ENCODE data around the gene MAPRE2. TPM values are rescaled to one million over a fixed set of nuclear protein-coding genes. Genes with fewer than 3 reads are reported as not detected.

Gene MAPRE2
- polyA plus RNA-seq, 1 donor from 2014 or later: 58.9 TPM

GRCh38 chr18:35182151-35182550, 140.9 kb downstream of the MAPRE2 start:
- Histone ChIP-seq H3K27ac (ENCODE audit: low read length) (no peak overlapping the region), H3K9ac (ENCODE audit: low read length) (no peak overlapping the region), H3K36me3 (ENCODE audit: insufficient read depth, low read length) (no peaks in the 10 kb centered on the region), H3K27me3 (ENCODE audit: insufficient read depth, low read depth, low read length) (no peaks in the 10 kb centered on the region), H3K9me3 (ENCODE audit: low read length) (no peaks in the 10 kb centered on the region), H3K4me3 (ENCODE audit: low read length) (no peak overlapping the region), H2AFZ (ENCODE audit: low read depth, low read length) (no peak overlapping the region), H4K20me1 (ENCODE audit: insufficient read depth) (no peaks in the 10 kb centered on the region), H3K4me2 (ENCODE audit: low read length) (no peak overlapping the region), H3K9me2 (ENCODE audit: insufficient read depth, low read length) (no peaks in the 10 kb centered on the region), H3K79me2 (replicated peaks; ENCODE audit: insufficient read depth, low read length) (no peaks in the 10 kb centered on the region), H3F3A (ENCODE audit: insufficient read depth, low read length, poor library complexity, severe bottlenecking) (no peaks in the 10 kb centered on the region)
- TF ChIP-seq RAD21 (conservative IDR thresholded peaks at IDR 0.05): no peak
- TF ChIP-seq CTCF (IDR thresholded peaks at IDR 0.05; ENCODE audit: poor library complexity, severe bottlenecking): no peak
- TF ChIP-seq MXI1 (conservative IDR thresholded peaks at IDR 0.05; ENCODE audit: poor library complexity, severe bottlenecking): no peak
- no peak for TF ChIP-seq TAF1 (IDR thresholded peaks at IDR 0.05; ENCODE audit: low read depth)
- no peak for TF ChIP-seq SMC3 (conservative IDR thresholded peaks at IDR 0.05; ENCODE audit: poor library complexity)
- TF ChIP-seq EP300 (conservative IDR thresholded peaks at IDR 0.05; ENCODE audit: poor library complexity, severe bottlenecking): no peak

- Histone ChIP-seq H3K79me2 (replicated peaks; ENCODE audit: insufficient read depth, low read length) (no peaks in the 10 kb centered on the region), H3K4me3 (ENCODE audit: low read length) (no peak overlapping the region), H3F3A (ENCODE audit: insufficient read depth, low read length, poor library complexity, severe bottlenecking) (no peaks in the 10 kb centered on the region), H2AFZ (ENCODE audit: low read depth, low read length) (no peak overlapping the region), H3K27me3 (ENCODE audit: insufficient read depth, low read depth, low read length) (no peaks in the 10 kb centered on the region), H4K20me1 (ENCODE audit: insufficient read depth) (no peaks in the 10 kb centered on the region), H3K9me3 (ENCODE audit: low read length) (no peaks in the 10 kb centered on the region), H3K27ac (ENCODE audit: low read length) (no peak overlapping the region), H3K9ac (ENCODE audit: low read length) (no peak overlapping the region), H3K4me2 (ENCODE audit: low read length) (no peak overlapping the region), H3K36me3 (ENCODE audit: insufficient read depth, low read length) (no peaks in the 10 kb centered on the region), H3K9me2 (ENCODE audit: insufficient read depth, low read length) (no peaks in the 10 kb centered on the region)
- TF ChIP-seq TAF1 (IDR thresholded peaks at IDR 0.05; ENCODE audit: low read depth) (no peak), SMC3 (conservative IDR thresholded peaks at IDR 0.05; ENCODE audit: poor library complexity) (no peak), RAD21 (conservative IDR thresholded peaks at IDR 0.05) (no peak), POLR2AphosphoS5 (IDR thresholded peaks at IDR 0.05) (no peak), CTCF (IDR thresholded peaks at IDR 0.05; ENCODE audit: poor library complexity, severe bottlenecking) (no peak), EP300 (conservative IDR thresholded peaks at IDR 0.05; ENCODE audit: poor library complexity, severe bottlenecking) (no peak), REST (IDR thresholded peaks at IDR 0.05; ENCODE audit: borderline replicate concordance) (no peak), MXI1 (conservative IDR thresholded peaks at IDR 0.05; ENCODE audit: poor library complexity, severe bottlenecking) (no peak), EZH2 (IDR thresholded peaks at IDR 0.05; ENCODE audit: borderline replicate concordance, insufficient read depth, low read length, poor library complexity, severe bottlenecking) (no peak)
These were observed 142.7 kb downstream of the MAPRE2 start for GRCh38 chr18:35183886-35184285.
